Testis (tissue), 3 donors: Measurements from ENCODE around the gene GTF3C5. TPM values are rescaled to one million over a fixed set of nuclear protein-coding genes. Genes with fewer than 3 reads are reported as not detected.

ENCODE experiments used
- DNase-seq: peaks from one replicate; pipeline ENCODE4 v3.0.0-alpha.2; 2019
- H3K27ac ChIP-seq, 2 donors: fragments of 200-600 bp; sonication (generic); one replicate each; pipeline ENCODE4 v1.5.1; 2019
- H3K27me3 ChIP-seq: fragments of 200-600 bp; sonication (generic); one replicate; pipeline ENCODE4 v1.5.1; 2019
- H3K36me3 ChIP-seq: fragments of 200-600 bp; sonication (generic); one replicate; pipeline ENCODE4 v1.5.1; 2017; ENCODE audit warnings: low read depth; ENCODE audit errors: missing control alignments
- H3K4me1 ChIP-seq: fragments of 200-600 bp; sonication (generic); one replicate; pipeline ENCODE4 v1.5.1; 2019
- H3K4me3 ChIP-seq, 2 donors: fragments of 200-600 bp; sonication (generic); one replicate each; pipeline ENCODE4 v1.5.1; 2017 to 2019
- H3K9me3 ChIP-seq: fragments of 200-600 bp; sonication (generic); one replicate; pipeline ENCODE4 v1.5.1; 2017
- CTCF ChIP-seq, 3 experiments: fragments of 450-650 bp in 2 of 3; fragments of 200-600 bp in 1 of 3; sonication (generic) in 1 of 3; IDR thresholded peaks; one replicate each; pipeline ENCODE4 v1.5.1; 2016 to 2019; ENCODE audit warnings: antibody characterized with exemption in 3 of 3, mild to moderate bottlenecking in 2 of 3, moderate library complexity in 1 of 3
- POLR2A ChIP-seq: fragments of 450-650 bp; IDR thresholded peaks from one replicate; pipeline ENCODE4 v1.6.1; 2017; ENCODE audit warnings: antibody characterized with exemption, mild to moderate bottlenecking, moderate library complexity
- WGBS, 2 donors: methylation state at CpG; one replicate each; pipeline ENCODE4 v1.1.5; 2018; 5-methylcytosine and 5-hydroxymethylcytosine counted together
- intact Hi-C: fragments of 100-400 bp; cut with DNase I; formaldehyde crosslinking; loops from one replicate; pipeline ENCODE4 v1.15.1; 2023; ENCODE audit warnings: low total_unique reads
- polyA plus RNA-seq: library from polyadenylated mRNA; stranded (reverse); fragments of 350-450 nt; fragmentation: Illumina TruSeq; extraction: RNeasy Lipid Tissue Mini Kit (QIAGEN cat#74804); gene quantifications from one replicate; pipeline ENCODE4 v1.2.3, GENCODE V29; 2014; ENCODE audit warnings: low read depth, low replicate concordance; ENCODE audit not compliant: insufficient read depth
- total RNA-seq, 2 donors: library from RNA; depleted of rRNA; stranded (reverse); fragments of >200 nt; gene quantifications; one replicate each; pipeline ENCODE4 v1.2.3, GENCODE V29; 2016

The GTF3C5 gene
- total and polyA plus RNA-seq, 3 donors from 2014 or later = 66.9 to 117 (median 109) TPM

GRCh38 chr9:133098871-133099270 lies 68.1 kb downstream of the GTF3C5 start:
- Histone ChIP-seq H3K27me3 (no peaks in the 10 kb centered on the region), H3K4me3 (no peak overlapping the region), H3K27ac (no peak overlapping the region), H3K9me3 (no peaks in the 10 kb centered on the region), H3K36me3 (no peaks in the 10 kb centered on the region), H3K4me1 (no peaks in the 10 kb centered on the region)
- TF ChIP-seq CTCF (IDR thresholded peaks at IDR 0.05) (no peak), POLR2A (no peak)
- no peak for DNase-seq
- intact Hi-C loops = no loop called here
- 81 to 93% methylated on average over 5 of the region's 5 CpGs for WGBS, 2 donors

GRCh38 chr9:133099726-133100505 lies 69.1 kb downstream of the GTF3C5 start:
- Histone ChIP-seq H3K27ac (no peak overlapping the region), H3K4me3 (no peak overlapping the region), H3K9me3 (no peaks in the 10 kb centered on the region), H3K27me3 (no peaks in the 10 kb centered on the region), H3K36me3 (no peaks in the 10 kb centered on the region), H3K4me1 (no peaks in the 10 kb centered on the region)
- DNase-seq = no peak
- no peak for TF ChIP-seq POLR2A
- TF ChIP-seq CTCF (IDR thresholded peaks at IDR 0.05) = no peak
- intact Hi-C loops = no loop called here
- WGBS, 2 donors = 81 to 83% methylated on average over 3 to 12 of the region's 12 CpGs

GRCh38 chr9:133100506-133101355 lies 69.9 kb downstream of the GTF3C5 start:
- TF ChIP-seq CTCF (IDR thresholded peaks at IDR 0.05) = no peak
- TF ChIP-seq POLR2A = no peak
- WGBS, 2 donors = 89% methylated on average over 11 to 13 of the region's 13 CpGs
- no peak for DNase-seq
- Histone ChIP-seq H3K9me3 (no peaks in the 10 kb centered on the region), H3K4me3 (no peak overlapping the region), H3K36me3 (no peaks in the 10 kb centered on the region), H3K4me1 (no peaks in the 10 kb centered on the region), H3K27ac (no peak overlapping the region), H3K27me3 (no peaks in the 10 kb centered on the region)
- intact Hi-C loops = no loop called here

GRCh38 chr9:133101356-133102189 lies 70.8 kb downstream of the GTF3C5 start:
- no peak for TF ChIP-seq POLR2A
- TF ChIP-seq CTCF (IDR thresholded peaks at IDR 0.05) = no peak
- 93 to 97% methylated on average over 25 to 32 of the region's 32 CpGs for WGBS, 2 donors
- H3K27ac ChIP-seq = no peak overlapping the region
- no peak overlapping the region for H3K4me3 ChIP-seq
- no peaks in the 10 kb centered on the region for H3K4me1 ChIP-seq
- no peaks in the 10 kb centered on the region for H3K36me3 ChIP-seq
- no peaks in the 10 kb centered on the region for H3K27me3 ChIP-seq
- intact Hi-C loops = loop anchor here (2.0 kb wide), 1 partner anchor 43 kb away; no protein-coding TSS in a partner anchor
- H3K9me3 ChIP-seq = no peaks in the 10 kb centered on the region
- DNase-seq = no peak
